ENCODE data around the gene COQ10A. TPM values are rescaled to one million over a fixed set of nuclear protein-coding genes. Genes with fewer than 3 reads are reported as not detected.
A peak's percentile ranks its signal among the peaks of the same experiment; 100 is the strongest.

Gene COQ10A
- total and polyA plus RNA-seq, 11 donors, result 45.7 to 250 (median 129) TPM

- no peaks in the 10 kb centered on the region for H3K9me3 ChIP-seq
- WGBS, 4 donors, result 94 to 98% (median 95%) methylated on average over 6 of the region's 6 CpGs
- intact Hi-C loops (cut with DNase I), result no loop called here
- H3K27ac ChIP-seq, result no peak overlapping the region
- ATAC-seq (no peak), DNase-seq (no peak)
- peaks cover 0 to 35% (median 18%) of the 10 kb centered on the region in 9 donors for H3K36me3 ChIP-seq
- TF ChIP-seq POLR2A (IDR thresholded peaks at IDR 0.05) (no peak), CTCF (IDR thresholded peaks at IDR 0.05) (no peak)
- no peaks in the 10 kb centered on the region for H3K4me1 ChIP-seq
- H3K27me3 ChIP-seq, result no peaks in the 10 kb centered on the region
- no peak overlapping the region for H3K4me3 ChIP-seq
Measured at GRCh38 chr12:56236091-56236490, 30.7 kb upstream of the COQ10A start.

GRCh38 chr12:56236985-56237384, 29.8 kb upstream of the COQ10A start:
- Histone ChIP-seq H3K4me3 (no peak overlapping the region), H3K36me3 (peaks cover 0 to 44% (median 27%) of the 10 kb centered on the region in 9 donors), H3K4me1 (no peaks in the 10 kb centered on the region), H3K27me3 (no peaks in the 10 kb centered on the region), H3K27ac (no peak overlapping the region), H3K9me3 (no peaks in the 10 kb centered on the region)
- DNase-seq, result peak in 1 of 5 donors; percentile 21
- TF ChIP-seq POLR2A (IDR thresholded peaks at IDR 0.05) (no peak), CTCF (IDR thresholded peaks at IDR 0.05) (no peak)
- 73 to 88% (median 74%) methylated on average over 1 to 5 of the region's 5 CpGs for WGBS, 4 donors
- ATAC-seq, result peak in 2 of 4 donors; percentile 5 to 6
- intact Hi-C loops (cut with DNase I), result no loop called here

GRCh38 chr12:56237552-56237951, 29.2 kb upstream of the COQ10A start:
- peak in 1 of 5 donors; percentile 24 for DNase-seq
- Histone ChIP-seq H3K9me3 (no peaks in the 10 kb centered on the region), H3K4me3 (no peak overlapping the region), H3K36me3 (peaks cover 0 to 50% (median 32%) of the 10 kb centered on the region in 9 donors), H3K27ac (no peak overlapping the region), H3K4me1 (no peaks in the 10 kb centered on the region), H3K27me3 (no peaks in the 10 kb centered on the region)
- WGBS, 4 donors, result 76 to 83% (median 80%) methylated on average over 11 of the region's 11 CpGs
- ATAC-seq, result no peak
- intact Hi-C loops (cut with DNase I), result no loop called here
- TF ChIP-seq CTCF (IDR thresholded peaks at IDR 0.05) (no peak), POLR2A (IDR thresholded peaks at IDR 0.05) (no peak)

GRCh38 chr12:56241424-56242303, 25.1 kb upstream of the COQ10A start:
- intact Hi-C loops (cut with DNase I), result no loop called here
- no peaks in the 10 kb centered on the region for H3K27me3 ChIP-seq
- DNase-seq (peak in 1 of 5 donors; percentile 19), ATAC-seq (no peak)
- peaks cover 0 to 14% (median 6%) of the 10 kb centered on the region in 12 donors for H3K4me1 ChIP-seq
- 78 to 83% (median 82%) methylated on average over 9 of the region's 9 CpGs for WGBS, 4 donors
- no peaks in the 10 kb centered on the region for H3K9me3 ChIP-seq
- TF ChIP-seq CTCF (IDR thresholded peaks at IDR 0.05), result no peak
- TF ChIP-seq POLR2A (IDR thresholded peaks at IDR 0.05), result no peak
- no peak overlapping the region for H3K27ac ChIP-seq
- peaks cover 0 to 86% (median 73%) of the 10 kb centered on the region in 9 donors for H3K36me3 ChIP-seq
- H3K4me3 ChIP-seq, result no peak overlapping the region

All from heart left ventricle (tissue), 16 donors.